ENCODE data around the gene KRT37. TPM values are rescaled to one million over a fixed set of nuclear protein-coding genes. Genes with fewer than 3 reads are reported as not detected.

KRT37 gene
- not detected in 2 replicates for total RNA-seq

- DNase-seq (ENCODE audit: low read depth): no peak
- H3K4me3 ChIP-seq (ENCODE audit: low read depth, low read length): no peak within 1 kb of the TSS
- no peak for TF ChIP-seq CTCF (IDR thresholded peaks at IDR 0.05; ENCODE audit: insufficient read depth, low read depth, low read length)
Observed at GRCh38 chr17:41424111-41424635, at the start of gene KRT37. Gene KRT37 (minus strand): TSS chr17:41424585. CDS start chr17:41424523, 62 bp downstream.

GRCh38 chr17:41468346-41468745 is 44.0 kb upstream of the KRT37 start:
- DNase-seq (ENCODE audit: low read depth): no peak
- no peak for TF ChIP-seq CTCF (IDR thresholded peaks at IDR 0.05; ENCODE audit: insufficient read depth, low read depth, low read length)
- no peak overlapping the region for H3K4me3 ChIP-seq (ENCODE audit: low read depth, low read length)

GRCh38 chr17:41467561-41467960 is 43.2 kb upstream of the KRT37 start:
- no peak overlapping the region for H3K4me3 ChIP-seq (ENCODE audit: low read depth, low read length)
- no peak for TF ChIP-seq CTCF (IDR thresholded peaks at IDR 0.05; ENCODE audit: insufficient read depth, low read depth, low read length)
- DNase-seq (ENCODE audit: low read depth): no peak

- no peak for DNase-seq (ENCODE audit: low read depth)
- TF ChIP-seq CTCF (IDR thresholded peaks at IDR 0.05; ENCODE audit: insufficient read depth, low read depth, low read length): no peak
- no peak within 1 kb of the TSS for H3K4me3 ChIP-seq (ENCODE audit: low read depth, low read length)
Observed at GRCh38 chr17:41466988-41467387, 42.6 kb upstream of the KRT37 start, which contains the start of gene KRT32. Gene KRT32 (minus strand): TSS chr17:41467386. CDS start chr17:41467325, 61 bp downstream.

- H3K4me3 ChIP-seq (ENCODE audit: low read depth, low read length): no peak overlapping the region
- TF ChIP-seq CTCF (IDR thresholded peaks at IDR 0.05; ENCODE audit: insufficient read depth, low read depth, low read length): no peak
- peak; percentile 89 for DNase-seq (ENCODE audit: low read depth)
Observed at GRCh38 chr17:41464682-41465081, 40.3 kb upstream of the KRT37 start.

GRCh38 chr17:41464173-41464572 is 39.8 kb upstream of the KRT37 start:
- no peak for DNase-seq (ENCODE audit: low read depth)
- TF ChIP-seq CTCF (IDR thresholded peaks at IDR 0.05; ENCODE audit: insufficient read depth, low read depth, low read length): no peak
- no peak overlapping the region for H3K4me3 ChIP-seq (ENCODE audit: low read depth, low read length)

- no peak for DNase-seq (ENCODE audit: low read depth)
- H3K4me3 ChIP-seq (ENCODE audit: low read depth, low read length): no peak overlapping the region
- TF ChIP-seq CTCF (IDR thresholded peaks at IDR 0.05; ENCODE audit: insufficient read depth, low read depth, low read length): no peak
Observed at GRCh38 chr17:41463746-41464145, 39.4 kb upstream of the KRT37 start.

Measured in fibroblast of villous mesenchyme (primary cell).